IMR-90 (cell line): ENCODE measurements around the gene PDYN. TPM values are rescaled to one million over a fixed set of nuclear protein-coding genes. Genes with fewer than 3 reads are reported as not detected.

ENCODE experiments used
- ATAC-seq: fragments of 200-7000 bp; cut with Tn5 transposase; 2 replicates; pipeline ENCODE4 v1.9.1; 2020; ENCODE audit warnings: low read depth, mild to moderate bottlenecking, moderate library complexity
- BruUV-seq: library from RNA; stranded (reverse); fragments of 400-500 nt; replicated peaks from 2 replicates; lab custom pipeline; 2021; lab: Mats Ljungman, UMichigan
- CTCF ChIA-PET: fragments of 300-600 bp; formaldehyde crosslinking; extraction: SDS; loops from one replicate; lab custom pipeline; 2021; ENCODE audit warnings: antibody characterized with exemption; lab: Yijun Ruan, JAX
- POLR2A ChIA-PET: fragments of 300-600 bp; sonication (Branson Sonifier 250); formaldehyde crosslinking; loops from one replicate; lab custom pipeline; 2022; ENCODE audit warnings: antibody characterized with exemption; ENCODE audit not compliant: unreplicated experiment; lab: Charles Lee
- DNase-seq: peaks from one replicate; pipeline ENCODE4 v3.0.0; 2013
- H2AFZ ChIP-seq: replicated peaks from 2 replicates; pipeline ENCODE3; 2013; ENCODE audit warnings: low read length, mild to moderate bottlenecking; ENCODE audit not compliant: poor library complexity
- H2AK5ac ChIP-seq: 2 replicates; pipeline ENCODE4 v1.6.1; 2013; ENCODE audit warnings: low read depth, low read length, inconsistent platforms
- H2AK9ac ChIP-seq: replicated peaks from 2 replicates; pipeline ENCODE3; 2013; ENCODE audit warnings: mild to moderate bottlenecking, low read depth, low read length, moderate library complexity; ENCODE audit not compliant: poor library complexity
- H2BK120ac ChIP-seq: 2 replicates; pipeline ENCODE4 v1.6.1; 2013; ENCODE audit warnings: low read depth, low read length, inconsistent platforms
- H2BK15ac ChIP-seq: 3 replicates; pipeline ENCODE4 v1.6.1; 2013; ENCODE audit warnings: low read depth, low read length, inconsistent platforms
- H2BK20ac ChIP-seq: 2 replicates; pipeline ENCODE4 v1.6.1; 2013; ENCODE audit warnings: low read depth, mild to moderate bottlenecking, inconsistent platforms, low read length, moderate library complexity
- H2BK5ac ChIP-seq: 2 replicates; pipeline ENCODE4 v1.6.1; 2013; ENCODE audit warnings: mild to moderate bottlenecking, low read depth, low read length, inconsistent platforms; ENCODE audit not compliant: poor library complexity, severe bottlenecking
- H3K14ac ChIP-seq: replicated peaks from 2 replicates; pipeline ENCODE4 v1.6.1; 2013; ENCODE audit warnings: low read depth, low read length, inconsistent platforms
- H3K18ac ChIP-seq: 2 replicates; pipeline ENCODE4 v1.6.1; 2013; ENCODE audit warnings: low read depth, low read length, control low read depth
- H3K23ac ChIP-seq: 2 replicates; pipeline ENCODE4 v1.6.1; 2013; ENCODE audit warnings: low read depth, low read length, inconsistent platforms
- H3K27ac ChIP-seq: 2 replicates; pipeline ENCODE4 v1.5.1; 2013; ENCODE audit warnings: mild to moderate bottlenecking, control low read depth, low read length; ENCODE audit not compliant: insufficient read depth
- H3K27me3 ChIP-seq: 2 replicates; pipeline ENCODE4 v1.6.1; 2013; ENCODE audit warnings: low read length; ENCODE audit not compliant: control insufficient read depth, insufficient read depth
- H3K36me3 ChIP-seq: 2 replicates; pipeline ENCODE4 v1.6.1; 2013; ENCODE audit warnings: low read length, mixed read lengths; ENCODE audit not compliant: control insufficient read depth, insufficient read depth
- H3K4ac ChIP-seq: 2 replicates; pipeline ENCODE4 v1.6.1; 2013; ENCODE audit warnings: low read depth, low read length, inconsistent platforms
- H3K4me1 ChIP-seq: 2 replicates; pipeline ENCODE4 v1.6.1; 2013; ENCODE audit warnings: low read length, mixed read lengths; ENCODE audit not compliant: control insufficient read depth, insufficient read depth
- H3K4me2 ChIP-seq: 2 replicates; pipeline ENCODE4 v1.6.1; 2013; ENCODE audit warnings: low read depth, mild to moderate bottlenecking, control low read depth, low read length, moderate library complexity
- H3K4me3 ChIP-seq: 2 replicates; pipeline ENCODE4 v1.5.1; 2013; ENCODE audit warnings: low read depth, mild to moderate bottlenecking, control low read depth, low read length, moderate library complexity; ENCODE audit not compliant: insufficient read depth
- H3K56ac ChIP-seq: 2 replicates; pipeline ENCODE4 v1.6.1; 2013; ENCODE audit warnings: low read length, inconsistent platforms; ENCODE audit not compliant: insufficient read depth; ENCODE audit errors: extremely low read depth
- H3K79me1 ChIP-seq, 2 experiments: 2 replicates each; pipeline ENCODE4 v1.6.1; 2013; ENCODE audit warnings: low read length in 2 of 2, inconsistent platforms in 1 of 2, low read depth in 1 of 2
- H3K9ac ChIP-seq: 2 replicates; pipeline ENCODE4 v1.6.1; 2013; ENCODE audit warnings: low read depth, low read length, control low read depth
- H3K9me1 ChIP-seq: 2 replicates; pipeline ENCODE4 v1.6.1; 2013; ENCODE audit warnings: low read length, inconsistent platforms; ENCODE audit not compliant: insufficient read depth
- H3K9me3 ChIP-seq: 2 replicates; pipeline ENCODE4 v1.6.1; 2013; ENCODE audit warnings: low read length; ENCODE audit not compliant: control insufficient read depth, insufficient read depth
- H4K20me1 ChIP-seq: 2 replicates; pipeline ENCODE4 v1.6.1; 2013; ENCODE audit warnings: low read length, inconsistent platforms; ENCODE audit not compliant: insufficient read depth
- H4K5ac ChIP-seq: 2 replicates; pipeline ENCODE4 v1.6.1; 2013; ENCODE audit warnings: mild to moderate bottlenecking, low read depth, low read length, control low read depth
- H4K8ac ChIP-seq, 2 experiments: 2 replicates each; pipeline ENCODE4 v1.6.1; 2013; ENCODE audit warnings: low read depth in 2 of 2, low read length in 2 of 2, control low read depth in 1 of 2, inconsistent platforms in 1 of 2
- H4K91ac ChIP-seq: 2 replicates; pipeline ENCODE4 v1.6.1; 2013; ENCODE audit warnings: low read depth, low read length, inconsistent platforms; ENCODE audit not compliant: insufficient read depth
- BHLHE40 ChIP-seq: fragments of 150-350 bp; IDR thresholded peaks from 2 replicates; pipeline ENCODE4 v1.6.1; 2016; ENCODE audit warnings: mild to moderate bottlenecking, low read depth, low read length
- CHD1 ChIP-seq: IDR thresholded peaks from 2 replicates; pipeline ENCODE4 v1.6.1; 2012; ENCODE audit warnings: low read depth, low read length, improper control_type of control experiment
- ELK1 ChIP-seq: fragments of 150-350 bp; IDR thresholded peaks from 2 replicates; pipeline ENCODE4 v1.6.1; 2016; ENCODE audit warnings: low read depth, mild to moderate bottlenecking, low read length, moderate library complexity, borderline replicate concordance
- POLR2A ChIP-seq: IDR thresholded peaks from 2 replicates; pipeline ENCODE4 v1.6.1; 2012; ENCODE audit warnings: mild to moderate bottlenecking, low read depth, low read length
- RFX5 ChIP-seq: IDR thresholded peaks from 2 replicates; pipeline ENCODE4 v1.8.0; 2012; ENCODE audit warnings: low read depth, mild to moderate bottlenecking, low read length, moderate library complexity
- SMC3 ChIP-seq: fragments of 150-350 bp; IDR thresholded peaks from 2 replicates; pipeline ENCODE4 v1.6.1; 2016; ENCODE audit warnings: low read depth, mild to moderate bottlenecking, antibody characterized with exemption, low read length, moderate library complexity
- USF2 ChIP-seq: fragments of 150-350 bp; IDR thresholded peaks from 2 replicates; pipeline ENCODE4 v1.6.1; 2017; ENCODE audit warnings: mild to moderate bottlenecking, antibody characterized with exemption, low read length, low read depth
- WGBS, 2 experiments: methylation state at CpG; one replicate each; pipeline versions ENCODE4 v1.1.5 to v1.1.7; 2013; ENCODE audit warnings: missing lambda C conversion rate in 2 of 2; ENCODE audit not compliant: insufficient read length in 1 of 2; ENCODE audit errors: extremely low coverage in 2 of 2; 5-methylcytosine and 5-hydroxymethylcytosine counted together
- dilution Hi-C: fragments of 300-500 bp; cut with HindIII; formaldehyde crosslinking; loops from one replicate; pipeline ENCODE4 v1.14.3; 2018; ENCODE audit warnings: low sequenced_read_pairs; ENCODE audit not compliant: unreplicated experiment
- in situ Hi-C: fragments of 300-500 bp; cut with MboI; formaldehyde crosslinking; loops from 3 replicates; pipeline ENCODE4 v1.14.3; 2019; ENCODE audit warnings: low sequenced_read_pairs, inconsistent platforms, mixed read lengths
- intact Hi-C: fragments of 100-400 bp; cut with micrococcal nuclease; formaldehyde crosslinking; loops from 2 replicates; pipeline ENCODE4 v1.10.0; 2022
- polyA plus RNA-seq, 3 experiments: library from polyadenylated mRNA; depleted of rRNA; stranded (reverse); fragments of >200 nt; gene quantifications; 2 replicates each; pipeline ENCODE4 v1.2.3, GENCODE V29; 2012; ENCODE audit warnings: low replicate concordance in 1 of 3
- total RNA-seq: library from RNA; depleted of rRNA; stranded (reverse); fragments of >200 nt; gene quantifications from 2 replicates; pipeline ENCODE4 v1.2.3, GENCODE V29; 2012

Gene PDYN
- total and polyA plus RNA-seq, 2 of the 4 experiments (the other 2 are of a cell fraction), result not detected

GRCh38 chr20:1973601-1974440 is 20.0 kb downstream of the PDYN start:
- Histone ChIP-seq H4K8ac (no peak overlapping the region), H3K9ac (no peak overlapping the region), H3K56ac (no peak overlapping the region), H3K9me3 (no peaks in the 10 kb centered on the region), H2AK5ac (no peak overlapping the region), H3K27me3 (peaks cover 27% of the 10 kb centered on the region), H3K36me3 (no peaks in the 10 kb centered on the region), H3K18ac (no peak overlapping the region), H2BK120ac (no peak overlapping the region), H3K14ac (no peak overlapping the region), H2BK15ac (no peak overlapping the region), H3K4me2 (no peak overlapping the region), H4K5ac (no peak overlapping the region), H3K4me1 (no peaks in the 10 kb centered on the region), H2BK5ac (no peak overlapping the region), H3K4me3 (no peak overlapping the region), H2AFZ (no peak overlapping the region), H4K20me1 (no peaks in the 10 kb centered on the region; the same call in 1 of the 2 replicates), H3K79me1 (no peaks in the 10 kb centered on the region), H3K4ac (no peak overlapping the region), H3K27ac (no peak overlapping the region), H3K9me1 (no peaks in the 10 kb centered on the region), H3K23ac (no peak overlapping the region), H2BK20ac (no peak overlapping the region), H4K91ac (no peak overlapping the region), H2AK9ac (no peak overlapping the region)
- in situ Hi-C loops (no loop called here), dilution Hi-C loops (no loop called here), intact Hi-C loops (no loop called here)
- ATAC-seq (no peak), DNase-seq (no peak)
- BruUV-seq, result no TSS peak
- WGBS, 2 experiments, result 42% methylated on average over 10 of the region's 15 CpGs; no CpG with 5 or more reads in 1 of the 2 experiments
- ChIA-PET CTCF (no interaction called here), POLR2A (no interaction called here)
- TF ChIP-seq USF2 (no peak), BHLHE40 (no peak), RFX5 (no peak), ELK1 (no peak), POLR2A (no peak), CHD1 (no peak), SMC3 (no peak)
